ENCODE data around the gene ACP7. TPM values are rescaled to one million over a fixed set of nuclear protein-coding genes. Genes with fewer than 3 reads are reported as not detected.

Gene ACP7
- total RNA-seq, 1 experiment from 2014 or later, result 0.11 TPM

DNA sequence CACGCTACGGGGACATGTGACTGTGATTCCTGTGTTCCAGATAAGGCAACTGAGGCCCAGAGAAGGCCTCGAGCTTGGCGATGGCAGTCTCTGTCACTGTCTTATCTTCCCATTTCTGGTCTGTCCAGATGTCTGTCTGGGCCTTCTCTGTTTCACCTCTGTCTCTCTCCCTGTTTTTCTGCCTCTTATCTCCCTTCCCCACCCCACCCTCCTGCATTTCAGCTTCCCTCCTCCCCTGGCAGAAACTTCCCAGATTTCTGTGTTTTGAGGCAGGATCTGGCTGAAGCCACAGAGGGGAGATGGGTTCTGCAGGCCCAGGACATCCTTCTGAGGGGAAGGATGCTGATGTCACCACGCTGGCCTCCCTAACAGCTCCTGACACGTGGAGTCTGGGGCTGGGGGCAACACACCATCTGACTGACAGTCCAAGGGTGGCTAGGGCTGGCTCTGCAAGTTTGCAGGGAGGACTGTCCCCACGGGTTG lies 55.8 kb downstream of the ACP7 start (continued):
- TF ChIP-seq MYBL2 (CRISPR knock-in tag; IDR thresholded peaks at IDR 0.05) (no peak), NFE2L1 (CRISPR knock-in tag; IDR thresholded peaks at IDR 0.05) (no peak), JUN (CRISPR knock-in tag; IDR thresholded peaks at IDR 0.05) (no peak), JAZF1 (CRISPR knock-in tag; IDR thresholded peaks at IDR 0.05) (no peak), ZNF138 (CRISPR knock-in tag; conservative IDR thresholded peaks at IDR 0.05) (no peak), SOX15 (CRISPR knock-in tag; IDR thresholded peaks at IDR 0.05) (no peak)
- TF ChIP-seq, protein P1, sequence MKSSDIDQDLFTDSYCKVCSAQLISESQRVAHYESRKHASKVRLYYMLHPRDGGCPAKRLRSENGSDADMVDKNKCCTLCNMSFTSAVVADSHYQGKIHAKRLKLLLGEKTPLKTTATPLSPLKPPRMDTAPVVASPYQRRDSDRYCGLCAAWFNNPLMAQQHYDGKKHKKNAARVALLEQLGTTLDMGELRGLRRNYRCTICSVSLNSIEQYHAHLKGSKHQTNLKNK (CRISPR knock-in tag; IDR thresholded peaks at IDR 0.05), result no peak

DNA sequence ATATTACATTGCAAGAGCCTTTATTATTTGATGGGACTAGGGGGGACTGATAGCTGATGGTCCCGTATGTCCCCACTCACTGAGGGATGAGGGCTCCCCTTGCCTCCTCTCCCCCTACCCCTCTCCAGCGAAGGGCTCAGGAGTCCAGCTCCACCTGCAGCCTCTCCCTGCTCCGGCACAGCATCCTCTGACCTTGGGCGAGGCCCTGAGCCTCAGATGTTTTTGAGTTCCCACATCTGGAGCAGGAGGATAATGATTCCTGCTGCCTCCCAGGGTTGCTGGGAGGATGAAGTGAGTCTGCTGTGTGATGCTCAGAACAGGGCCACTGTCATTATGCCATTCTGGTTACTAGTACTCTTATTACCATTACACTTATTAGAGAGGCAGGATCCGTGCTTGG lies 56.4 kb downstream of the ACP7 start:
- no peaks in the 10 kb centered on the region for H3K36me3 Mint-ChIP-seq
- ATAC-seq (no peak), DNase-seq (ENCODE audit: low spot score) (no peak)
- H3K4me1 Mint-ChIP-seq, result peaks cover 85% of the 10 kb centered on the region
- H3K27ac Mint-ChIP-seq, result peak overlapping the region; percentile 21; the same call in 1 of the 2 replicates
- H3K27me3 Mint-ChIP-seq (ENCODE audit: low read depth), result no peaks in the 10 kb centered on the region
- CTCF ChIA-PET, result interaction anchor here (0.6 to 1.9 kb wide), 3 partner anchors 9 to 18 kb away, joined by 3 to 5 read pairs (median 4); no protein-coding TSS in a partner anchor
- H3K9me3 Mint-ChIP-seq, result no peaks in the 10 kb centered on the region
- TF ChIP-seq SMAD4 (CRISPR knock-in tag; IDR thresholded peaks at IDR 0.05) (no peak), HMGXB4 (CRISPR knock-in tag; IDR thresholded peaks at IDR 0.05) (no peak), GTF2I (CRISPR knock-in tag; conservative IDR thresholded peaks at IDR 0.05) (no peak), IRF1 (CRISPR knock-in tag; IDR thresholded peaks at IDR 0.05) (no peak), ZNF121 (CRISPR knock-in tag; IDR thresholded peaks at IDR 0.05) (no peak), ATF2 (CRISPR knock-in tag; IDR thresholded peaks at IDR 0.05; ENCODE audit: borderline replicate concordance, low read depth) (no peak), CREM (CRISPR knock-in tag; IDR thresholded peaks at IDR 0.05) (no peak), ZNF396 (CRISPR knock-in tag; IDR thresholded peaks at IDR 0.05; ENCODE audit: borderline replicate concordance) (no peak), ESRRA (CRISPR knock-in tag; IDR thresholded peaks at IDR 0.05; ENCODE audit: borderline replicate concordance) (no peak), ZSCAN18 (CRISPR knock-in tag; IDR thresholded peaks at IDR 0.05) (no peak), MYBL2 (CRISPR knock-in tag; IDR thresholded peaks at IDR 0.05) (no peak), HMGA2 (CRISPR knock-in tag; IDR thresholded peaks at IDR 0.05) (no peak), ATF1 (CRISPR knock-in tag; IDR thresholded peaks at IDR 0.05) (no peak), ZNF317 (CRISPR knock-in tag; IDR thresholded peaks at IDR 0.05; ENCODE audit: borderline replicate concordance, low read depth) (no peak)
- POLR2A ChIA-PET, result no interaction called here
- no peak overlapping the region for H3K4me3 Mint-ChIP-seq

DNA sequence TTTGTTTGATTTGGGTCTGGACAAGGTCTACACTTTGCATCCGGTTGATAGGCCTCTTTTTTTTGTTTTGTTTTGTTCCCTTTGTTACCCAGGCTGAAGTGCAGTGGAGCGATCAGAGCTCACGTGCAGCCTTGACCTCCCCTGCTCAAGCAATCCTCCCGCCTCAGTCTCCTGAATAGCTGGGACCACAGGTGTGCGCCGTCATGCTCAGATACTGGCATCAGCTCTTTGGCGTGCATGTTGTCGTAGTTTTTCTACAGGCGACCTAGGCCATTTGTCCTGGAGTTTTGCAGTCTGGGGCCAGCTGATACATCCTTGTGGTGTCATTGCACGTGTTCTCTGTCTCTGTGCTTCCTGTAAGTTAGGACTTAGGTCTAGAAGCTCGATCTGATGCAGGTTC lies 57.8 kb downstream of the ACP7 start:
- Mint-ChIP-seq H3K4me1 (peaks cover 84% of the 10 kb centered on the region), H3K27me3 (ENCODE audit: low read depth) (no peaks in the 10 kb centered on the region), H3K9me3 (no peaks in the 10 kb centered on the region), H3K36me3 (no peaks in the 10 kb centered on the region), H3K27ac (peak overlapping the region; percentile 74; the same call in 1 of the 2 replicates), H3K4me3 (no peak overlapping the region)
- ChIA-PET POLR2A (no interaction called here), CTCF (interaction anchor here (0.7 kb wide), 1 partner anchor 166 kb away, joined by 3 read pairs; no protein-coding TSS in a partner anchor)
- ATAC-seq (no peak), DNase-seq (ENCODE audit: low spot score) (no peak)
- TF ChIP-seq NR2C2 (CRISPR knock-in tag; IDR thresholded peaks at IDR 0.05) (no peak), ZBTB43 (CRISPR knock-in tag; IDR thresholded peaks at IDR 0.05) (no peak), ZNF512 (CRISPR knock-in tag; IDR thresholded peaks at IDR 0.05; ENCODE audit: borderline replicate concordance) (no peak)
